Keratinocyte (primary cell): ENCODE data around the gene MANF. TPM values are rescaled to one million over a fixed set of nuclear protein-coding genes. Genes with fewer than 3 reads are reported as not detected.

Source experiments
- DNase-seq: peaks from one replicate; pipeline ENCODE4 v3.0.0-alpha.2; 2011; ENCODE audit warnings: low read depth, missing footprints, low spot score
- FAIRE-seq: peaks from 2 replicates; lab custom pipeline; 2011; peaks lifted over from hg19 to GRCh38; lab: Jason Lieb, UNC
- H2AFZ ChIP-seq: 2 replicates; pipeline ENCODE4 v1.6.0; 2012; ENCODE audit warnings: low read length, control low read depth, inconsistent platforms; ENCODE audit not compliant: control insufficient read depth
- H3K27ac ChIP-seq: 2 replicates; pipeline ENCODE4 v1.5.1; 2011; ENCODE audit warnings: low read length; ENCODE audit not compliant: control insufficient read depth, insufficient read depth
- H3K27me3 ChIP-seq: 3 replicates; pipeline ENCODE4 v1.6.0; 2011; ENCODE audit warnings: low read length; ENCODE audit not compliant: control insufficient read depth, insufficient read depth; ENCODE audit errors: extremely low read depth
- H3K36me3 ChIP-seq, 2 experiments: 2 replicates in 1 of 2; 3 replicates in 1 of 2; pipeline ENCODE4 v1.5.1; 2011; ENCODE audit warnings: low read length in 2 of 2, mild to moderate bottlenecking in 1 of 2; ENCODE audit not compliant: control insufficient read depth in 2 of 2, insufficient read depth in 2 of 2; ENCODE audit errors: extremely low read depth in 1 of 2
- H3K4me1 ChIP-seq: 3 replicates; pipeline ENCODE4 v1.5.1; 2011; ENCODE audit warnings: low read length; ENCODE audit not compliant: control insufficient read depth, insufficient read depth; ENCODE audit errors: extremely low read depth
- H3K4me2 ChIP-seq: 3 replicates; pipeline ENCODE4 v1.6.0; 2011; ENCODE audit warnings: low read depth, low read length; ENCODE audit not compliant: control insufficient read depth, insufficient read depth; ENCODE audit errors: extremely low read depth
- H3K4me3 ChIP-seq, 3 experiments: fragments of 200-600 bp in 1 of 3; sonication (generic) in 1 of 3; 2 replicates in 2 of 3; 3 replicates in 1 of 3; pipeline ENCODE4 v1.5.1; 2011 to 2016; ENCODE audit warnings: low read length in 3 of 3, mild to moderate bottlenecking in 3 of 3, control low read depth in 2 of 3, inconsistent platforms in 1 of 3, low read depth in 1 of 3, mixed read lengths in 1 of 3, mixed run types in 1 of 3, moderate library complexity in 1 of 3; ENCODE audit not compliant: control insufficient read depth in 2 of 3, insufficient read depth in 2 of 3; ENCODE audit errors: extremely low read depth in 1 of 3
- H3K79me2 ChIP-seq: 2 replicates; pipeline ENCODE4 v1.6.0; 2012; ENCODE audit warnings: low read length; ENCODE audit not compliant: control insufficient read depth, insufficient read depth
- H3K9ac ChIP-seq: 3 replicates; pipeline ENCODE4 v1.6.0; 2011; ENCODE audit warnings: low read length; ENCODE audit not compliant: control insufficient read depth, insufficient read depth; ENCODE audit errors: extremely low read depth
- H3K9me1 ChIP-seq: 3 replicates; pipeline ENCODE4 v1.6.0; 2011; ENCODE audit warnings: low read length; ENCODE audit not compliant: control insufficient read depth, insufficient read depth; ENCODE audit errors: extremely low read depth
- H3K9me3 ChIP-seq: 2 replicates; pipeline ENCODE4 v1.5.1; 2012; ENCODE audit warnings: low read depth, low read length; ENCODE audit not compliant: control insufficient read depth
- H4K20me1 ChIP-seq: 3 replicates; pipeline ENCODE4 v1.6.0; 2011; ENCODE audit warnings: low read length; ENCODE audit not compliant: control insufficient read depth, insufficient read depth; ENCODE audit errors: extremely low read depth
- CTCF ChIP-seq, 3 experiments: IDR thresholded peaks in 1 of 3; conservative IDR thresholded peaks in 1 of 3; optimal IDR thresholded peaks in 1 of 3; 2 replicates in 2 of 3; 3 replicates in 1 of 3; pipeline versions ENCODE3 to v1.5.1; 2011; ENCODE audit warnings: low read length in 3 of 3, mild to moderate bottlenecking in 3 of 3, moderate library complexity in 2 of 3, control low read depth in 1 of 3, inconsistent platforms in 1 of 3; ENCODE audit not compliant: insufficient read depth in 2 of 3; ENCODE audit errors: extremely low read depth in 1 of 3
- EZH2 ChIP-seq: IDR thresholded peaks from one replicate; pipeline ENCODE4 v1.6.1; 2012; ENCODE audit warnings: inconsistent platforms, mild to moderate bottlenecking, low read length, moderate library complexity
- dilution Hi-C: fragments of 300-500 bp; cut with MboI; formaldehyde crosslinking; loops from one replicate; pipeline ENCODE4 v1.7.0; 2020; ENCODE audit warnings: low sequenced_read_pairs; ENCODE audit not compliant: extremely low pct_ligation_motif_present
- polyA minus RNA-seq, 3 experiments: library from RNA; depleted of rRNA, polyadenylated mRNA; stranded (reverse); fragments of >200 nt; gene quantifications; 1 replicate in 1 of 3; 2 replicates in 1 of 3; 3 replicates in 1 of 3; pipeline ENCODE4 v1.2.3, GENCODE V29; 2011
- polyA plus RNA-seq, 5 experiments: library from polyadenylated mRNA; depleted of rRNA in 3 of 5; stranded (reverse) in 3 of 5; stranded (forward) in 1 of 5; unstranded in 1 of 5; fragments of >200 nt; gene quantifications; 1 replicate in 1 of 5; 2 replicates in 3 of 5; 3 replicates in 1 of 5; pipeline versions ENCODE4 v1.2.1 to v1.2.3, GENCODE V29; 2011 to 2012; ENCODE audit warnings: missing spikeins in 2 of 5, low read depth in 1 of 5, low replicate concordance in 1 of 5

The MANF gene
- 71.1 to 156 TPM (median 143 TPM) in 3 replicates for polyA plus RNA-seq
- 252 TPM for polyA plus RNA-seq (2011; ENCODE audit: low read depth)
- polyA plus RNA-seq (2011; cell fraction: cytosol; rRNA removed): 130 and 172 TPM in 2 replicates
- 119 and 134 TPM in 2 replicates for polyA plus RNA-seq (2011; cell fraction: nucleus; rRNA removed)
- polyA plus RNA-seq (2012; ENCODE audit: low replicate concordance): 155 and 156 TPM in 2 replicates
- polyA minus RNA-seq: 10.5 to 43.9 TPM (median 12.8 TPM) in 3 replicates
- 34.1 TPM for polyA minus RNA-seq (2011; cell fraction: cytosol; rRNA and poly(A)+ RNA removed)
- polyA minus RNA-seq (2011; cell fraction: nucleus; rRNA and poly(A)+ RNA removed): 10.1 and 17.4 TPM in 2 replicates

GRCh38 chr3:51384726-51385473, at the start of gene MANF:
Gene MANF (plus strand): TSS chr3:51385291. CDS start chr3:51385343, 52 bp downstream.
- Histone ChIP-seq H3K4me2 (peak within 1 kb of the TSS; percentile 88), H4K20me1 (peaks cover 13% of the 10 kb centered on the region), H3K36me3 (peaks cover 12 to 31% of the 10 kb centered on the region in 2 experiments), H3K27me3 (no peaks in the 10 kb centered on the region), H3K4me1 (peaks cover 38% of the 10 kb centered on the region), H3K9me1 (no peaks in the 10 kb centered on the region), H3K9me3 (no peaks in the 10 kb centered on the region), H3K79me2 (peaks cover 41% of the 10 kb centered on the region), H3K27ac (peak within 1 kb of the TSS; percentile 94), H3K4me3 (peak within 1 kb of the TSS; percentile 72 to 92 (median 92)), H3K9ac (peak within 1 kb of the TSS; percentile 97), H2AFZ (peak within 1 kb of the TSS; percentile 92)
- DNase-seq: peak; percentile 85
- dilution Hi-C loops: loop anchor here (25.0 kb wide), 1 partner anchor 773 kb away; the partner anchor contains the start of genes CISH and MAPKAPK3
- TF ChIP-seq EZH2 (no peak), CTCF (optimal IDR thresholded peaks at IDR 0.05 in 1 of 3, IDR thresholded peaks at IDR 0.05 in 1 of 3, conservative IDR thresholded peaks at IDR 0.05 in 1 of 3; ENCODE audit: extremely low read depth in 1 of 3, insufficient read depth in 2 of 3, low read length in 3 of 3) (no peak)
- FAIRE-seq: peak; percentile 70

- no peaks in the 10 kb centered on the region for H4K20me1 ChIP-seq
- H3K79me2 ChIP-seq: no peaks in the 10 kb centered on the region
- H3K27ac ChIP-seq: no peak overlapping the region
- H2AFZ ChIP-seq: no peak overlapping the region
- no peaks in the 10 kb centered on the region for H3K27me3 ChIP-seq
- TF ChIP-seq CTCF (optimal IDR thresholded peaks at IDR 0.05 in 1 of 3, IDR thresholded peaks at IDR 0.05 in 1 of 3, conservative IDR thresholded peaks at IDR 0.05 in 1 of 3; ENCODE audit: extremely low read depth in 1 of 3, insufficient read depth in 2 of 3, low read length in 3 of 3) (no peak), EZH2 (no peak)
- H3K9ac ChIP-seq: no peak overlapping the region
- H3K9me1 ChIP-seq: no peaks in the 10 kb centered on the region
- no peak for FAIRE-seq
- no peaks in the 10 kb centered on the region for H3K9me3 ChIP-seq
- dilution Hi-C loops: no loop called here
- H3K4me1 ChIP-seq: peaks cover 17% of the 10 kb centered on the region
- no peak overlapping the region for H3K4me3 ChIP-seq
- H3K4me2 ChIP-seq: no peak overlapping the region
- DNase-seq: no peak
- H3K36me3 ChIP-seq: no peaks in the 10 kb centered on the region
These were observed 48.8 kb upstream of the MANF start for GRCh38 chr3:51336261-51336660.
